HG02870 (cell line): ENCODE results near the gene KCNF1.
"Not testable (repeated sequence)": the region's sequence is repeated elsewhere in the genome, so short reads cannot be mapped to it uniquely, and the experiment has no call there.

Experiments
- ATAC-seq: cut with Tn5 transposase; IDR thresholded peaks from one replicate; pipeline ENCODE4 v1.9.1; 2021; ENCODE audit warnings: mild to moderate bottlenecking, moderate library complexity; ENCODE audit not compliant: unreplicated experiment

The KCNF1 gene

DNA sequence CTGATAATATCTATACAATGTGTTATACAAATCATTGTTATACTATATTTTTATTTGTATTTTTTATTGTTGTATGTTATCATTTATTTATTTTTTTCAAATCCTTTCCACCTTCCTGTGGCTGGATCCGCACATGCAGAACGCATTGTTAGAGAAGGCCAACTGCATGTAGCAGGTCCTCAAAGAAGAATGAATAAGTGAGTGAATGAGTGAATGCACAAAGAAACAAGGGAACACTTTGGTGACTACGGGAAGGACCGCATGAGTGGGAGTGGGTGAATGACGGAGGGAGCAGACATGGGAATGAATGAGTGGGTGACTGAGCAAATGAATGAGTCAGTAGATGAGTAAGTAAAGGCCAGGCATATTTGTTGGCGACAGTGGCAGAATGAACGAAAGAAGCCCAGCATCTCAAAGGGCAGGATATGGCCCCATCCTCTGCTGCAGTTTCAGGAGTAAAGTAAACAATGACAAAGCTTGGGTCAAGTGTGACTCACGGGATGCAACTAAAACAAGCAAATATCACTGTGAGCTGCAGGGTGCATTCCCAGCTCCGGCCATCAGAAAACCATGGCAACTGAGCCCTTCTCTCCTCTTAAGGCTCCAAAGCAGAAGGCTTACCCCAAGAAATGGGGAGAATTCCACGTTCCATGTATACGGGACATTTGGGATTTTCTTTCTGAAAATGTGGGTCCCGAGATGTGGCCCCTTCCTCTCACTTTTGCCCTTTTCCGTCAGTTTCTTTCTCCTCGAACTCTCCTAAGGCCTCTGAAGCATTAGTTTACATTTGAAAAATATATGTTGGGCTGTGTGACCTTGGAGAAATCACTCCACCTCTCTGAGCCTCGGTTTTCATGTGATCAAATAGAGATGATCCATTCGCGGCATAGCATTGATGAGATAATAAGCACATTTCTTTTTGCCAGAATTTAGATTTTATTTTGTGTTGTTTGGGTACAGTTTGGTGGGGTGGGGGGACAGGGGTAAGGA lies 24.5 kb downstream of the KCNF1 start:
- ATAC-seq, result no peak

DNA sequence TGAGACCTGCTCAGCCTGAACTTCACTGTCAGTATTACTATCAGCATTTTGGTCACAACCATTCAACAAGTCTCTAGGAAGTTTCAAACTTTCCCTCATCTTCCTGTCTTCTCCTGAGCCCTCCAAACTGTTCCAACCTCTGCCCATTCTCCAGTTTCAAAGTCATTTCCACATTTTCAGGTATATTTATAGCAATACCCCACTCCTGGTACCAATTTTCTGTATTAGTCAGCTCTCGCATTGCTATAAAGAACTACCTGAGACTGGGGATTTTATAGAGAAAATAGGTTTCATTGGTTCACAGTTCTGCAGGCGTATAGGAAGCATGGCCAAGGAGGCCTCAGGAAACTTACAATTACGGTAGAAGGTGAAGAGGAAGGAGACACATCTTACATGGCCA lies 27.3 kb downstream of the KCNF1 start:
- no peak for ATAC-seq

- ATAC-seq, result no peak
Observed at GRCh38 chr2:10940596-10940995, 28.9 kb downstream of the KCNF1 start.

DNA sequence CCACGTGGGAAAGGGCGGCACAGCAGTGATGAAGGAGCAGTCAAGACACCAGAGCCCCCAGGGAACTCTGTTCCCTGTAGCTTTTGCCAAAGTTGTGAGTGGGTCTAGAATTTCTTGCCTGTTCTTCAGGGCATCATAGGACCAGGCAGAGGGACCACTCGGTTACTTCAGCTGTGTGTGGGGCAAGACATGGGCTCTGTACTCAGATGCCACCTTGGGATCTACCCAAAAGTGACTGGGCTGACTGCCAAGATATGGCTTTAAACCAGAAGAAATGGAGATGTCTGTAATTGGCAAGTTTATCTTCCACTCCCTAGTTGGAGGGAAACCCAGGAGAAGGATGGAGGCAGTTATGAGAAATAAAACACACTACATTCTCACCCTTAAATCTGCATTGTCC lies 29.6 kb downstream of the KCNF1 start:
- ATAC-seq, result no peak

GRCh38 chr2:10944799-10945198 lies 33.1 kb downstream of the KCNF1 start:
- no peak for ATAC-seq

DNA sequence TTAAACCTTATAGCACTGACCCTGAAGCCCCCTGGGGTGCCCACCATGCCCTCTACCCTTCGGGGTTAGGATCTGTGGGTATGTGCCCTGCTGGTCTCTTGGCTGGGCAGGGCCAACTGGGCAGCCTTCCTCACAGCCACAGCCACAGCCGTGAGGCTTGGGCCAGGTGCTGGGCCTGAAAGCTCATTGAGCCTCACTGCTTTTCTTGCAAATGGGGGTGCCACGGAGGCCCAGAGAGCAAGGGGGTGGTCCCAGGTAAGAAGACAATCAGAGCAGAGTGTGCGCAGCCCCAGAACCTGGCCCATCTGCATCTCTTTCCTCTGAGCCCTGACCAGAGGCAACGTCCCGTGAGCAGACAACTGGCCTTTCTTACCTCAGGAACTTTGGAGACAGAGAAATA lies 34.7 kb downstream of the KCNF1 start:
- no peak for ATAC-seq

DNA sequence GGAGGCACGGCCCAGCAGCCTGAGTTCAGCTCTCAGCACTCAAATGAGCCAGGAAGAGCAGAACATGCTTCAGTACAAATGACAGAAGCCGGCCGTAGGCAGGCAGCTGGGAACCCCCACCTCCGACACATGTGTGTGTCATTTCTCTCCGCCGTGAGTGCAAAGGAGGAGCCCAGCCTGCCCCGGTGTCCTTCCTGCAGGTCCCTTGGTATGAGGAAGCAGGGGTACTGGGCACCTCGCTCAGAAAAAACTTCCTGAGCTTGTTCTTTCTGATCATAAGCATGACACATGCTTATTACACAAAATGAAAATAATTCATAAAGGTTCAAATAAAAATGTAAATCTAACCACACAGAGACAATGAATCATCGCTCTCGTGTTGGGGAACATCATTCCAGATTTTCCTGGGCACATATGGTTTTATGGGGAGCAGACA lies 35.3 kb downstream of the KCNF1 start:
- ATAC-seq, result no peak

- no peak for ATAC-seq
Observed at GRCh38 chr2:10947446-10948187, 35.9 kb downstream of the KCNF1 start.

DNA sequence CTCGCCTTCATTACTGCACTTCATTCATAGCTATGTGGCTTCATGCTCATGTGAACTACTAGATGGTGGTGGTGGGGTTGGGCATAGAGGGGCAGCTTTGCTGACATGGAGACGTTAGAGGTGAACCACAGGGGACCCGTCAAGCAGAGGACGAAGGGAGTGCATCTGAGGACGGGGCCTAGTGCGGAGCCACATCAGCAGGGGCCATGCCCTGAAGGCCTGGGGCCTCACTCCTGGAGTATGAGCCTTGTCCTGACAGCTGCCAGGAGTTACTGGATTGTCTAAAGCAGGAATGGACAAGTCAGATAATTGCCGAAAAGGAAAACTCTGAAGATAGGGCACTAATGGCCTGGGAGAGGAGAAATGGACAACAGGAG lies 36.4 kb downstream of the KCNF1 start:
- ATAC-seq, result no peak

DNA sequence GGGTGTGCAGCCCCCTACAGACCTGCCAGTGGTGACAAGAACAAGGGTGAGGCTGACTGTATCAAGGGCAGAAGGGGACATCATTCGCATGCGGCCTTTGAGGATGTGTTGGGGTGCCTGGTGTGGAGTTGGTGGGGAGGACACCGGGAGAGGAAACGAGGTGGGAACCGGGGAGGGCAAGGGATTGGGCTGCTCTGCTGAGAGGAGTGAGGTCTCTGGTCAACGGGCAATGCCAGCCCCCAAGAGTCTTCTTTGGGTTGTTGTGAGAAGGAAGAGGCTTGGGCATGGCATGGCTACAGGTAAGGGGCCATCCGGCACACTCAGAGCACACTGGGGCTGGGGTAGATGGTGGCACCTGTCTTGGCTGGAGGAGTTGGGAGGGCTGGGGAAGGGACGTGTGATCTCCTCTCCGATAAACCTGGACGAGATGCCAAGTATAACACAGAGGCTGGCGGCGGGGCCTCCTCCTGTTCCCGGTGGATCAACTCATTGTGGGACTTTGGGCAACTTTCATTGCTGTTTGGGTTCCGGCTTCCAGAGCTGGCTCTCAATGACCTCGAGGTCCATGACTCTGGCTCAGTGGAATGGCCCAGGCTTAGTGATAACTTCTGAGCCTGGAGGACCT lies 37.0 kb downstream of the KCNF1 start:
- ATAC-seq, result no peak

- no peak for ATAC-seq
Observed at GRCh38 chr2:10949835-10950234, 38.1 kb downstream of the KCNF1 start.

- ATAC-seq, result no peak
Observed at GRCh38 chr2:10951558-10952414, 40.1 kb downstream of the KCNF1 start.

DNA sequence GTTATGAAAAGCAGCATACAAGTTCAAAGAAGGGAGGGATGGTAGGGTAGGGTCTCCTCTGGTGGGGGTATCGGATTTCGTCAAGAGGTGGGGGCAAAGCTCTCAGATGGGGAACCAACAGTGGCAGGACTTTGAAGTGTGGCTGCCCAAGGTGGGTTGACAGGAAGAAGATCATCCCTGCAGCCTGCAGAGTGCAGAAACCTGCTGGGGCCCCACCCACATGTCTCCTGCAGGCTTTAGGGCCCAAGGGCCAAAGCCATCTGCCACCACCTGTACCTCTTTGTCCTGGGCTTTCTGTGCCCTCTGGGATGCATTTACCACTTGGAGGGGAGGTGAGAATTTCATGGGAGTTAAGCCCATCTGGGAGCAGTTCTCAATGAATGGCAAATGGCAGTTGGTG lies 42.7 kb downstream of the KCNF1 start:
- no peak for ATAC-seq

GRCh38 chr2:10954856-10955818 lies 43.4 kb downstream of the KCNF1 start:
- no peak for ATAC-seq

DNA sequence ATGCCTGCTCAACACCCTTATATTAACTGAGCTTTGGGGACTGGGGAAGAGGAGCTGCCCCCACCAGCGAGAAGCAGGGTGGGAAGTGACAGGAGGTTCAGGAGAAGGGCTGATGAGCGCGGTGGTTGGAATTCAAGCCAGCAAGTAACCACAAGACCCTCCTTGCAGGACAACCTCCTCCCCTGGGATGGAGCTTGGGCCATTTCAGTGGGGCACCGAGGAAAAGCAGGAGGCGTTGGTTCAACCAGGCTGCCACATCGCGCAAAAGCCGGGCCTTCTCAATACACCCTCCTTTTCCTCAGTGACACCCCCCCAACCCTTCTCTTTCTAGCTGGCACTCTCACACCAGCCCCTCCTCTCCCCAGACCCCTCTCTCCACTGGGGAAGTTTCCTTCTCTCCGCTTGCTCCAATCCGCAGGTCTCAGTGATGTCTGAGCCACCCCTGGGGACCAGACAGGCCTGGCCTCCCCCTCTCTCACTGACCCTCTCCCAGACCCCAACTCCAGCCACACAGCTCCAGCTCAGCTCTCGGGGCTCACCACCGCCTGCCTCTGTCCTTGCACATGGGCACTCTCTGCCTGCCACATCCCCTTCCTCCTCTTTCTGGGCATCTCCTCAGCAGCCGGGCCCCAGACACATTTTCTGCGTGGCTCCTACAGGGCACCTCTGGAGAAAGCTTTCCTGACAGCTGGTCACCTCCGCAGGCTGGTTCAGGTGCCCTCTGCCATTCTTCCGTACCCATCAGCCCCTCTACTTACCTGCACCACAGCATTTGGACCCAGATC lies 44.5 kb downstream of the KCNF1 start:
- no peak for ATAC-seq

GRCh38 chr2:10957391-10957790 lies 45.7 kb downstream of the KCNF1 start:
- ATAC-seq, result no peak

DNA sequence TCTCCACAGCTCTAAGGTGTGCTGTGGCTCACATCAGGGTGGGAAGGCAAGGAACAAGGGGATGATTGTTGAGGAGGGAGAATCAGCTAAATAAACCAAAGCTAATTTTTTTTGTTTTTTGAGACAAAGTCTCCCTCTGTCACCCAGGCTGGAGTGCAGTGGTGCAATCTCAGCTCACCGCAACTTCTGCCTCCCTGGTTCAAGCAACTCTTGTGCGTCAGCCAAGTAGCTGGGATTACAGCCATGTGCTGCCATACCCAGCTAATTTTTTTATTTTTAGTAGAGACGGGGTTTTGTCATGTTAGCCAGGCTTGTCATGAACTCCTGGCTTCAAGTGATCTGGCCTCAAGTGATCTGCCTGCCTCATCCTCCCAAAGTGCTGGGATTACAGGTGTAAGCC lies 46.7 kb downstream of the KCNF1 start:
- not testable (repeated sequence) for ATAC-seq

DNA sequence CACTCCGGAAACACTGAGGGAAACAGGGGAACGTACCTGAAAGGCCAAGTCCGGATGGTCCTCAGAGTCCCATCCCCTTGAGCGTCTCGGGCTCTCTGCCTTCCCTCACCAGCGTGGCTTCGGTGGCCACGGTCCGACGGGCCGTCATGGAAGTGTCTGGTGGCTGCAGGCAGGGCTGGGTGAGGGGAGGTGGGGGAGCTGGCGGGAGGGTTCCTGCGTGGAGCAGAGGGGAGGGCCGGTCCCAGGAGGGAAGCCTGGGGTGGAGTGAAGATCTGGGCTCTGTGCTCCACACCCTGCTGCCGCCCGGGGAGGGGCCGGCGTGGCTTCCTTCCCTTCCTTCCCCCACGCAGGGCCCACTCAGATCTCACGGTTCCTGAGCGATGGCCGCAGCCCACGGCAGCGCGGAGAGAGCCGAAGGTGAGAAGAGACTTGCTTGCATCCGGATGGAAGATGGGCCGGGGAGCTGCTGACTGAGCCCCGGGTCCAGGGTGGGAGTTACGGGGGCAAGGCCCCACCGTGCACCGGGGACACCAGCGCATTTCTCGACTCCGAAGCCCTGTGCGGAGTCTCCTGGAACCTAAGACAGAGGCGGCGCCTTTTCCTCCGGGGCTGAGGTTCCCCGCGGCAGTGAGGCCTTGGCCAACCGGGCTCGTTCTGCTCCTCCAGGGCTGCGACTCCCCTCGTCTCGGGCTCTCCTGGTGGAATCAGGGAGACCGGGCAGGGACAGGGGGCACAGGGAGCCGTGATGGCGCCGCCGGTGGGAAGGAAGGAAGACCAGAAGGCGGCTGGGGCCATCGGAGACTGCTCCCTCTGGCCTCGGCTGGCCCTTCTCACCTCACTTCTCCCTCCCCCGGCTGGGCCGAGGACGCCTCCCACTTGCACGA lies 49.1 kb downstream of the KCNF1 start:
- ATAC-seq, result no peak
